HG02759 (cell line): ENCODE data around the gene ACAD10.
"Not testable (repeated sequence)": the region's sequence is repeated elsewhere in the genome, so short reads cannot be mapped to it uniquely, and the experiment has no call there.

Experiments
- ATAC-seq: cut with Tn5 transposase; IDR thresholded peaks from one replicate; pipeline ENCODE4 v1.9.1; 2021; ENCODE audit warnings: mild to moderate bottlenecking, moderate library complexity; ENCODE audit not compliant: unreplicated experiment

The ACAD10 gene

GRCh38 chr12:111686574-111687105 is 787 bp downstream of the ACAD10 start:
- ATAC-seq = no peak

- ATAC-seq = no peak
Measured at GRCh38 chr12:111687255-111687654, 1.4 kb downstream of the ACAD10 start.

GRCh38 chr12:111687952-111688351 is 2.1 kb downstream of the ACAD10 start:
- ATAC-seq = no peak

GRCh38 chr12:111691262-111691661 is 5.4 kb downstream of the ACAD10 start:
- no peak for ATAC-seq

DNA sequence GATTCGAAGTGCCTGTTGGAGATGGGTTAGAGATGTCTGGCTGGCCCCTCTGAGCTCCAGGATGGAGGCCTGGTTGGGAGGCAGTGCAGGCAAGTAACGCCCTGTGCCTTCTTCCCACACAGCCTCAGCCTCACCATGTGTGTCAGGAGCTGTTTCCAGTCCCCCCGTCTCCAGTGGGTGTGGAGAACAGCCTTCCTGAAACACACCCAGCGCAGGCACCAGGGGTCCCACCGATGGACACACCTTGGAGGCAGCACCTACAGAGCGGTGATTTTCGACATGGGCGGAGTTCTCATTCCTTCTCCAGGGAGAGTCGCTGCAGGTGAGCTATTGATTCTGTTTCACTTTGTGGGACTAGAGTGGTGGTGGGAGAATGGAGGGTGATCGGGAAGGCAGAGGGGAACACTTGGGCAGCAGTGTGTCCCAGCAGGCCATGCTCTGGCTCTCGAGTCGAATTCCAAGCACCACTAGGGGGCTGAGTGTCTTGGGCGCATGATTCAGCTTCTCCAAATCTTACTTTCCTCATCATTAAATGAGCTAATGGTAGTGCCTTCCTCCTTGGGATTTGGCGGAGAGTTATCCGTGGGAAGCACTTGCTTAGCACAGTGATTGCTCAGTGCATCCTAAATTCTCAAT is 6.8 kb downstream of the ACAD10 start:
- ATAC-seq = no peak

DNA sequence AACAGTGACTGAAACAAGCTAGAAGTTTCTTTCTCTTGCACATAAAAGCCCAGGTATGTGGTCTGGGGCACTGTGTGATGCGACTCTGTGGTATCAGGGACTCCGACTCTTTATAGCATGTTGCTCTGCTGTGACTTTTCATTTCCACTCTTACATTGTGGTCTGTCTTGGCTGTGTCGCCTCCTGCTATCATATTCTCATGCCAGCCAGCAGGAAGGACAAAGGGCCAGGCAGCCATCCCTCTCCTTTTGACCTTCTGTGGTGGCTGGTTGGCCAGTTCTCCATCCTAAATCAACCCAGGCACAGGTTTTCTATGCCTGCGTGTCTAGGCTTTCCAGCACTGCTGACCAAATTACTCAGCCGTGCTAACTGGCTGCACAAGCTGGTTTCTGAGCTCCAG is 8.0 kb downstream of the ACAD10 start:
- ATAC-seq = no peak

DNA sequence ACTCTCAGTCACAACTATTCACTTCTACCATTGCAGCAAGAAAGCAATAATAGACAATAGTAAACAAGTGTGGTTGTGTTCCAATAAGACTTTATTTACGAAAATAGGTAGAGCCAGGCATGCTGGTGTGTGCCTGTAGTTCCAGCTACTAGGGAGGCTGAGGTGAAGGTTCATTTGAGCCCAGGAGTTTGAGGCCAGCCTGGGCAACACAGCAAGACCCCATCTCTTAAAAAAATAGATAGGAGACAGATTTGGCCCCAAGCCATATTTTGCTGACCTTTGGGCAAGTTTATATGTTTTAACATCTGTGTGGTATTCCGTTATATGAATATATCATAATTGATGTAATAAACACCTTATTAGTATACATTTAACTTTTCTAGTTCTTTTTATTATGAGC is 14.1 kb downstream of the ACAD10 start:
- ATAC-seq = no peak

- ATAC-seq = no peak
Measured at GRCh38 chr12:111705672-111706071, 19.8 kb downstream of the ACAD10 start.

- no peak for ATAC-seq
Measured at GRCh38 chr12:111706145-111706544, 20.3 kb downstream of the ACAD10 start.

DNA sequence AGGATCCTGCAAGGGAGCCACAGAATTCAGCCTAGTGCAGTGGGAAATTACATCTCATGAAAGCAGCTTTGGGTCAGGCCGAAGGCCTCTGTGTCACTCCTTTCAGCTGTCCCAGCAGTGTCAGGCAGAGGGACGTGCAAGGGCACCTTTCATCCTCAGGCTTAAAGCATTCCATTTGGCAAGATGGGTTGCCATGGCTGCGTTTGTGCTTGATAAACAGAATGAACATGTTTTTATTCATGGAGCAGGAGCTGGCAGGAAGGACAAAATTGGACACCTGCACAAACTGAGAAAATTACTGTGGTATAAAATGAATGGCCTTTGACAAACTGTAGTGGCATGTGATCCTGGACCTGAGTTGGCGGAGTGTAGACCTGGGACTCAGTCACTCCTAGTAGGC is 29.4 kb downstream of the ACAD10 start:
- ATAC-seq = no peak

GRCh38 chr12:111719316-111719715 is 33.5 kb downstream of the ACAD10 start:
- not testable (repeated sequence) for ATAC-seq

GRCh38 chr12:111720457-111720856 is 34.6 kb downstream of the ACAD10 start:
- ATAC-seq = no peak

DNA sequence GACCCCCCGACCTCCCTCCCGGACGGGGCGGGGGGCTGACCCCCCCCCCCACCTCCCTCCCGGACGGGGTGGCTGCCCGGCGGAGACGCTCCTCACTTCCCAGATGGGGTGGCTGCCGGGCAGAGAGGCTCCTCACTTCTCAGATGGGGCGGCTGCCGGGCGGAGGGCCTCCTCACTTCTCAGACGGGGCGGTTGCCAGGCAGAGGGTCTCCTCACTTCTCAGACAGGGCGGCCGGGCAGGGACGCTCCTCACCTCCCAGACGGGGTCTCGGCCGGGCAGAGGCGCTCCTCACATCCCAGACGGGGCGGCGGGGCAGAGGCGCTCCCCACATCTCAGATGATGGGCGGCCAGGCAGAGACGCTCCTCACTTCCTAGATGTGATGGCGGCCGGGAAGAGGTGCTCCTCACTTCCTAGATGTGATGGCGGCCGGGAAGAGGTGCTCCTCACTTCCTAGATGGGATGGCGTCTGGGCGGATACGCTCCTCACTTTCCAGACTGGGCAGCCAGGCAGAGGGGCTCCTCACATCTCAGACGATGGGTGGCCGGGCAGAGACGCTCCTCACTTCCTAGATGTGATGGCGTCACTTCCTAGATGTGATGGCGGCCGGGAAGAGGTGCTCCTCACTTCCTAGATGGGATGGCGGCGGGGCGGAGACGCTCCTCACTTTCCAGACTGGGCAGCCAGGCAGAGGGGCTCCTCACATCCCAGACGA is 38.0 kb downstream of the ACAD10 start:
- ATAC-seq = not testable (repeated sequence)

- ATAC-seq = no peak
Measured at GRCh38 chr12:111728795-111729194, 42.9 kb downstream of the ACAD10 start.

DNA sequence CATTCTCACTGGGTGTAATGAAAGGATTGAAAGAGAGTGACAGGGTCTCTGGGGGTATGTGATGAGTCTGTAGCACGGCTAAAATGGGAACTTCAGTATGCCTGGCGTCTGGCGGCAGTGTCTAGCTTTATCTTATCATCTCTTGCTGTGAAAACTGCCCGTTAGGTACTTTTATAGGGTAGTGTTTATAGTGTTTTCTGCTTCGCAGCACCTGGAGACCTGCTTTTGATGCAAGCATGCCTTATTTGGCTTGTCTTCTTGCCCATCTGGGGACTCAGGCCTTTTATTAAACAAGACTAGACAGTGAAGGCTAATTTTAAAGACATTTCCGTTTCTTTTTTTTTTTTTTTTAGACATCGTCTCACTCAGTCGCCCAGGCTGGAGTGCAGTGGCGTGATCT is 44.6 kb downstream of the ACAD10 start:
- ATAC-seq = no peak

DNA sequence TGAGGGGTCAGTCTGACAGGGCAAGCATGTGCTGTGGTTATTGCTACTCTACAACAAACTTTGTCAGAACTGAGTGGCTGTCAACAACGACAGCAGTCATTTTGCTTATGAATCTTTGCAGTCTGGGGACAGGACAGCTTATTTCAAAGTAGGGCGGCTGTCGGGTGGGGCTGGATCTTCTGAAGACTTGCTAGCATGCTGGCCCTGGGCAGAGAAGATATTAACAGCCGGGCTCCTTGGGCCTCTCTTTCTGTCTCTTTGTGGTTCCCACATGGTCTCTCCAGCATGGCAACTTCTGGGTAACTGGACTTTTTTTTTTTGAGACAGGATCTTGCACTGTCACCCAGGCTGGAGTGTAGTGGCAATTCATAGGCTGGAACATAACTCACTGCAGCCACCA is 46.9 kb downstream of the ACAD10 start:
- no peak for ATAC-seq

- no peak for ATAC-seq
Measured at GRCh38 chr12:111733340-111733915, 47.6 kb downstream of the ACAD10 start.

DNA sequence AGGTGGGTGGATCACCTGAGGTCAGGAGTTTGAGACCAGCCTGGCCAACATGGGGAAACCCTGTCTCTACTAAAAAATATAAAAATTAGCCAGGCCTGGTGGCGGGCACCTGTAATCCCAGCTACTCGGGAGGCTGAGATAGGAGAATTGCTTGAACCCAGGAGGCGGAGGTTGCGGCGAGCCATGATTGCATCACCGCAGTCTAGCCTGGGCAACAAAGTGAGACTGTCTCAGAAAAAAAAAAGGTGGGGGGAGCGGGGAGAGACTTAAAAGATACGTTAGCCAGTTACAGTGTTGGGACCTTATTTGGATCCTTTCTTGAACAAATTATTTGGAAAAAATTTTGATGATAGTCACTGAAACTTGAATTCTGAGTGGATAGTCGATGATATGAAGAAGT is 53.7 kb downstream of the ACAD10 start:
- ATAC-seq = not testable (repeated sequence)

DNA sequence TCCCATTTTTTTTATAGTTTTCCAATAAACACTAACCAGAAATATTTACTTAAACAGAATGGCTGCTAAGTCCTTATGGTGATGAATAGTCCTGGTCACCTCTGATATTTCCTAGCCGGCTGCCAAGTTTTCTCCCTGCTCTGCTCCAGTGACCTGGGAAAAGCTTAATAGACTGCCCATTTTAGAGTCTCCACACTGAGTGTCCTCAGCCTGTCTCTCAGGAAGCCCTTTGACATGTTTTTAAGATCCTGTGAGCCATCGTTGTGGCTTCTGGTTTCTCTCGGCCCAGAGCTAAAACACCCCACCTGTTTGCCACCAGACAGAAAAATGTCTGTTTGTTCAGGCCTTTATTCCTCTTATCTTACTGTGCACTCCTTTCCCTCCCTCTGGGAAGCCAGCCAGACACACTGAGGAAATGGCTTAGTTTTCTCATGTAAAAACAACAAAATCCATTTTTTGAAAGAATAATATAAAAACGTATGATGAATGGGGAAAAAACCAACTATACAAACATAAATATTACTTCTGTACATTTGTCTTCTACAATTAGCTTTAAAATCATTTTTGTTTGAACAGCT is 55.5 kb downstream of the ACAD10 start:
- no peak for ATAC-seq

- no peak for ATAC-seq
Measured at GRCh38 chr12:111745211-111745610, 59.4 kb downstream of the ACAD10 start.

GRCh38 chr12:111747333-111747732 is 61.5 kb downstream of the ACAD10 start:
- ATAC-seq = no peak
